GDM1 (cell line): Measurements from ENCODE around the gene HHIPL1.

Experiments used
- DNase-seq: peaks from one replicate; lab custom pipeline; 2025; lab: John Stamatoyannopoulos, UW

Gene HHIPL1

GRCh38 chr14:99611646-99612045, 33.3 kb upstream of the HHIPL1 start:
- DNase-seq: no peak

- DNase-seq: no peak
Measured at GRCh38 chr14:99612071-99612737, 32.7 kb upstream of the HHIPL1 start.

GRCh38 chr14:99612738-99613330, 32.1 kb upstream of the HHIPL1 start:
- no peak for DNase-seq

GRCh38 chr14:99615497-99616157, 29.3 kb upstream of the HHIPL1 start:
- no peak for DNase-seq

- DNase-seq: no peak
Measured at GRCh38 chr14:99616832-99617800, 27.8 kb upstream of the HHIPL1 start.

GRCh38 chr14:99619835-99620834, 24.8 kb upstream of the HHIPL1 start:
- no peak for DNase-seq

- no peak for DNase-seq
Measured at GRCh38 chr14:99621948-99622347, 23.0 kb upstream of the HHIPL1 start.

GRCh38 chr14:99624024-99624423, 20.9 kb upstream of the HHIPL1 start:
- no peak for DNase-seq

- no peak for DNase-seq
Measured at GRCh38 chr14:99624971-99625370, 20.0 kb upstream of the HHIPL1 start.

- DNase-seq: no peak
Measured at GRCh38 chr14:99625476-99625875, 19.5 kb upstream of the HHIPL1 start.

- DNase-seq: no peak
Measured at GRCh38 chr14:99626041-99626648, 18.8 kb upstream of the HHIPL1 start.

- no peak for DNase-seq
Measured at GRCh38 chr14:99627100-99627499, 17.8 kb upstream of the HHIPL1 start.

- DNase-seq: no peak
Measured at GRCh38 chr14:99627510-99628381, 17.2 kb upstream of the HHIPL1 start.

GRCh38 chr14:99628887-99629618, 15.9 kb upstream of the HHIPL1 start:
- DNase-seq: peak; percentile 40

GRCh38 chr14:99630202-99630601, 14.7 kb upstream of the HHIPL1 start:
- DNase-seq: no peak

- DNase-seq: no peak
Measured at GRCh38 chr14:99632410-99633035, 12.4 kb upstream of the HHIPL1 start.

GRCh38 chr14:99633141-99633540, 11.8 kb upstream of the HHIPL1 start:
- DNase-seq: no peak

GRCh38 chr14:99633918-99634317, 11.0 kb upstream of the HHIPL1 start:
- DNase-seq: no peak
